GM12878 (cell line): Measurements from ENCODE around the gene SLC6A1. TPM values are rescaled to one million over a fixed set of nuclear protein-coding genes. Genes with fewer than 3 reads are reported as not detected.

Experiments used
- ATAC-seq: fragments of 200-7000 bp; cut with Tn5 transposase; 3 replicates; pipeline ENCODE4 v1.9.1; 2020; ENCODE audit warnings: mild to moderate bottlenecking, moderate library complexity
- BruUV-seq: library from RNA; stranded (reverse); fragments of 400-500 nt; replicated peaks from 2 replicates; lab custom pipeline; 2021; lab: Mats Ljungman, UMichigan
- CTCF ChIA-PET: fragments of 300-600 bp; sonication (Branson Sonifier 250); formaldehyde crosslinking; extraction: SDS; loops from one replicate; lab custom pipeline; 2021; ENCODE audit warnings: inconsistent platforms; lab: Yijun Ruan, JAX
- POLR2A ChIA-PET: fragments of 350-600 bp; formaldehyde crosslinking; extraction: SDS; loops from one replicate; lab custom pipeline; 2021; ENCODE audit warnings: inconsistent platforms; lab: Charles Lee
- RAD21 ChIA-PET: fragments of 300-600 bp; sonication (Branson Sonifier 250); formaldehyde crosslinking; loops from one replicate; lab custom pipeline; 2023; ENCODE audit warnings: antibody characterized with exemption; ENCODE audit not compliant: unreplicated experiment; lab: Charles Lee
- SMC1A ChIA-PET: fragments of 300-600 bp; sonication (Branson Sonifier 250); formaldehyde crosslinking; loops from one replicate; lab custom pipeline; 2023; ENCODE audit not compliant: unreplicated experiment, uncharacterized antibody; lab: Charles Lee
- DNase-seq: peaks from one replicate; pipeline ENCODE4 v3.0.0-alpha.2; 2011; ENCODE audit warnings: low read depth, low spot score
- FAIRE-seq: peaks from 3 replicates; lab custom pipeline; 2011; peaks lifted over from hg19 to GRCh38; lab: Jason Lieb, UNC
- H2AFZ ChIP-seq: 2 replicates; pipeline ENCODE4 v1.6.0; 2011; ENCODE audit warnings: low read depth, low read length, control low read depth; ENCODE audit not compliant: control insufficient read depth
- H3K27ac ChIP-seq: 2 replicates; pipeline ENCODE4 v1.5.1; 2011; ENCODE audit warnings: control low read depth; ENCODE audit not compliant: control insufficient read depth, insufficient read depth
- H3K27me3 ChIP-seq, 2 experiments: replicated peaks in 1 of 2; 2 replicates each; pipeline versions ENCODE4 v1.6.0 to v1.6.1; 2011; ENCODE audit warnings: low read length in 1 of 2; ENCODE audit not compliant: control insufficient read depth in 2 of 2, insufficient read depth in 2 of 2
- H3K36me3 ChIP-seq, 2 experiments: 2 replicates each; pipeline ENCODE4 v1.5.1; 2011; ENCODE audit warnings: low read length in 1 of 2; ENCODE audit not compliant: control insufficient read depth in 2 of 2, insufficient read depth in 2 of 2
- H3K4me1 ChIP-seq: 2 replicates; pipeline ENCODE4 v1.6.1; 2011; ENCODE audit warnings: mild to moderate bottlenecking, low read length, moderate library complexity, mixed read lengths; ENCODE audit not compliant: control insufficient read depth, insufficient read depth
- H3K4me2 ChIP-seq: 2 replicates; pipeline ENCODE4 v1.6.0; 2011; ENCODE audit warnings: control low read depth; ENCODE audit not compliant: control insufficient read depth, insufficient read depth
- H3K4me3 ChIP-seq: fragments of 200-600 bp; sonication (generic); 2 replicates; pipeline ENCODE4 v1.5.1; 2016
- H3K79me2 ChIP-seq: 2 replicates; pipeline ENCODE4 v1.6.0; 2011; ENCODE audit warnings: low read length; ENCODE audit not compliant: control insufficient read depth, insufficient read depth
- H3K9ac ChIP-seq: 2 replicates; pipeline ENCODE4 v1.8.0; 2011; ENCODE audit warnings: low read length, control low read depth, mixed read lengths; ENCODE audit not compliant: control insufficient read depth, insufficient read depth
- H3K9me3 ChIP-seq: replicated peaks from 3 replicates; pipeline ENCODE4 v1.5.1; 2011; ENCODE audit warnings: mild to moderate bottlenecking, low read length; ENCODE audit not compliant: control insufficient read depth, insufficient read depth
- H4K20me1 ChIP-seq: 2 replicates; pipeline ENCODE4 v1.6.0; 2011; ENCODE audit not compliant: control insufficient read depth, insufficient read depth
- CHD2 ChIP-seq: IDR thresholded peaks from 2 replicates; pipeline ENCODE4 v1.6.1; 2011; ENCODE audit warnings: low read depth, low read length, improper control_type of control experiment, borderline replicate concordance
- HDAC2 ChIP-seq: fragments of 200-600 bp; sonication (generic); IDR thresholded peaks from 2 replicates; pipeline ENCODE4 v1.6.1; 2017
- MEF2A ChIP-seq: IDR thresholded peaks from 2 replicates; pipeline ENCODE4 v1.6.1; 2011; ENCODE audit warnings: low read depth, mild to moderate bottlenecking, low read length, moderate library complexity; ENCODE audit not compliant: insufficient read depth
- PAX8 ChIP-seq: fragments of 450-650 bp; IDR thresholded peaks from 2 replicates; pipeline ENCODE4 v1.6.1; 2017; ENCODE audit warnings: mild to moderate bottlenecking, moderate library complexity
- POLR2A ChIP-seq: IDR thresholded peaks from 2 replicates; pipeline ENCODE4 v1.6.1; 2011; ENCODE audit warnings: low read depth, mild to moderate bottlenecking, low read length
- POLR2AphosphoS2 ChIP-seq: IDR thresholded peaks from 2 replicates; pipeline ENCODE4 v1.6.1; 2011; ENCODE audit warnings: low read depth, mild to moderate bottlenecking, low read length, improper control_type of control experiment, moderate library complexity
- POU2F2 ChIP-seq: IDR thresholded peaks from 3 replicates; pipeline ENCODE4 v1.6.1; 2011; ENCODE audit warnings: low read depth, mild to moderate bottlenecking, low read length, borderline replicate concordance
- RCOR1 ChIP-seq: conservative IDR thresholded peaks from 2 replicates; pipeline ENCODE4 v1.6.1; 2012; ENCODE audit warnings: low read depth, low read length, improper control_type of control experiment
- RFX5 ChIP-seq: IDR thresholded peaks from 2 replicates; pipeline ENCODE4 v1.6.1; 2011; ENCODE audit warnings: low read depth, low read length, improper control_type of control experiment
- SMC3 ChIP-seq: IDR thresholded peaks from 2 replicates; pipeline ENCODE4 v1.6.1; 2011; ENCODE audit warnings: low read length, improper control_type of control experiment, borderline replicate concordance
- TCF7 ChIP-seq: IDR thresholded peaks from 2 replicates; pipeline ENCODE4 v1.6.1; 2014; ENCODE audit warnings: antibody characterized with exemption, borderline replicate concordance
- ZBTB40 ChIP-seq: fragments of 450-650 bp; IDR thresholded peaks from 2 replicates; pipeline ENCODE4 v1.6.1; 2016; ENCODE audit warnings: mild to moderate bottlenecking, moderate library complexity, borderline replicate concordance
- WGBS: methylation state at CpG from one replicate; pipeline ENCODE4 v1.1.6; 2016; ENCODE audit warnings: low lambda C conversion rate; ENCODE audit not compliant: insufficient replicate concordance, insufficient coverage; ENCODE audit errors: missing lambda C conversion rate; 5-methylcytosine and 5-hydroxymethylcytosine counted together
- in situ Hi-C: fragments of 300-500 bp; cut with MboI; formaldehyde crosslinking; loops from 9 replicates; pipeline ENCODE4 v1.14.3; 2018; ENCODE audit warnings: mixed read lengths
- intact Hi-C: fragments of 100-400 bp; cut with micrococcal nuclease; formaldehyde crosslinking; loops from one replicate; pipeline ENCODE4 v1.14.2; 2022; ENCODE audit not compliant: unreplicated experiment
- polyA plus RNA-seq, 11 experiments: library from polyadenylated mRNA; depleted of rRNA in 4 of 11; unstranded in 6 of 11; stranded (reverse) in 5 of 11; fragments of >200 nt; fragmentation: Nextera tagmentation in 4 of 11; fragmentation: Illumina TruSeq in 1 of 11; extraction: Ambion mirVana in 4 of 11; extraction: Trizol in 1 of 11; gene quantifications; 1 replicate in 1 of 11; 2 replicates in 10 of 11; pipeline versions ENCODE4 v1.2.1 to v1.2.3, GENCODE V29; 2011 to 2016; ENCODE audit warnings: inconsistent platforms in 2 of 11, missing spikeins in 2 of 11, low read depth in 1 of 11
- total RNA-seq, 4 experiments: library from RNA; depleted of rRNA in 3 of 4; stranded (reverse); fragments of >200 nt in 3 of 4; fragmentation: Illumina TruSeq in 1 of 4; extraction: Trizol in 1 of 4; gene quantifications; 2 replicates each; pipeline versions ENCODE4 v1.2.1 to v1.2.3, GENCODE V29; 2013 to 2021

Gene SLC6A1
- total and polyA plus RNA-seq, 10 of the 15 experiments (the other 5 are each of a cell fraction or from before 2014, with no cell fraction given): not detected

DNA sequence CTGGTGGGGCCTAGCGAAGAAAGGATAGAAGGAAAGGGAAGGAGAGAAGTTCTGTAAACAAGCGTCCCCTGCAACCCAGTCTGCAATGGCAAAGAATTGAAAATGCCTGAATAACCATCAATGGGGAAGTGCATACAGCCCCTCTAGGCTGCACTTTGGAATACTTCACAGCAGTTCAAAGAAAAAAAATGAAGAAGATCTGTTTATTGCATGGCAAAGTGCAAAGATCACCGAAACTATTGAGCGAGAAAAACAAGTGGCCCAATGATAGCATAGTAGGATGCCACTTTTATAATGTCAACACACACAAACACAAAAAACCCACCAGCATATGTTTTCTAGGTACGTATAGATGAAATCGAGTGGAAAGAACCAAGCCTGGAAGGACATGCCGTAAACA lies 13.6 kb upstream of the SLC6A1 start:
- Histone ChIP-seq H3K79me2 (no peaks in the 10 kb centered on the region), H2AFZ (no peak overlapping the region), H3K9ac (no peak overlapping the region), H3K9me3 (no peaks in the 10 kb centered on the region; the same call in 2 of the 3 replicates), H3K27ac (no peak overlapping the region), H4K20me1 (no peaks in the 10 kb centered on the region), H3K4me1 (no peaks in the 10 kb centered on the region), H3K4me3 (no peak overlapping the region), H3K36me3 (no peaks in the 10 kb centered on the region), H3K4me2 (no peak overlapping the region), H3K27me3 (no peaks in the 10 kb centered on the region)
- intact Hi-C loops: no loop called here
- ChIA-PET SMC1A (no interaction called here), CTCF (no interaction called here), RAD21 (no interaction called here), POLR2A (no interaction called here)
- ATAC-seq: no peak
- no peak for FAIRE-seq
- no TSS peak for BruUV-seq
- in situ Hi-C loops: no loop called here
- 51% methylated on average over 7 of the region's 7 CpGs for whole genome bisulfite sequencing
- no peak for DNase-seq
- TF ChIP-seq POU2F2 (no peak), MEF2A (no peak), RFX5 (no peak), POLR2A (no peak), PAX8 (no peak), ZBTB40 (no peak), CHD2 (no peak), POLR2AphosphoS2 (no peak), SMC3 (no peak), HDAC2 (no peak), RCOR1 (no peak), TCF7 (no peak)
